GM12872 (cell line): ENCODE results near the gene SUGCT.

Source experiments
- CTCF ChIP-seq: IDR thresholded peaks from 3 replicates; pipeline ENCODE4 v1.5.1; 2011; ENCODE audit warnings: low read depth, mild to moderate bottlenecking, low read length, moderate library complexity; ENCODE audit not compliant: insufficient read depth

Gene SUGCT

GRCh38 chr7:40833888-40834234 lies 699.1 kb downstream of the SUGCT start:
- TF ChIP-seq CTCF = no peak

- no peak for TF ChIP-seq CTCF
These were observed 701.4 kb downstream of the SUGCT start for GRCh38 chr7:40836218-40836617.

- no peak for TF ChIP-seq CTCF
These were observed 705.1 kb downstream of the SUGCT start for GRCh38 chr7:40839881-40840280.

- TF ChIP-seq CTCF = no peak
These were observed 706.2 kb downstream of the SUGCT start for GRCh38 chr7:40840990-40841389.

GRCh38 chr7:40842641-40843040 lies 707.8 kb downstream of the SUGCT start:
- no peak for TF ChIP-seq CTCF

- no peak for TF ChIP-seq CTCF
These were observed 708.7 kb downstream of the SUGCT start for GRCh38 chr7:40843338-40843985.

- TF ChIP-seq CTCF = no peak
These were observed 711.1 kb downstream of the SUGCT start for GRCh38 chr7:40845943-40846342.
